Loucy (cell line): ENCODE results near the gene BCKDHB.
"Not testable (repeated sequence)": the region's sequence is repeated elsewhere in the genome, so short reads cannot be mapped to it uniquely, and the experiment has no call there.

Experiments
- H2AFZ ChIP-seq: fragments of 200-600 bp; sonication (generic); 2 replicates; pipeline ENCODE4 v1.6.0; 2016; ENCODE audit warnings: antibody characterized with exemption, mild to moderate bottlenecking, low read length, moderate library complexity
- H3F3A ChIP-seq: fragments of 200-600 bp; 2 replicates; pipeline ENCODE4 v1.6.0; 2016; ENCODE audit warnings: antibody characterized with exemption, low read depth, mild to moderate bottlenecking
- H3K27me3 ChIP-seq: fragments of 200-600 bp; sonication (generic); 2 replicates; pipeline ENCODE4 v1.6.1; 2014; ENCODE audit warnings: low read length, mild to moderate bottlenecking; ENCODE audit not compliant: insufficient read depth, poor library complexity, severe bottlenecking
- H3K36me3 ChIP-seq: fragments of 200-600 bp; sonication (generic); 2 replicates; pipeline ENCODE4 v1.6.1; 2016; ENCODE audit warnings: low read length; ENCODE audit not compliant: insufficient read depth
- H3K4me1 ChIP-seq: fragments of 200-600 bp; sonication (generic); 2 replicates; pipeline ENCODE4 v1.5.1; 2014; ENCODE audit warnings: low read length, mild to moderate bottlenecking; ENCODE audit not compliant: insufficient read depth, poor library complexity, severe bottlenecking
- H3K4me2 ChIP-seq: fragments of 200-600 bp; sonication (generic); 2 replicates; pipeline ENCODE4 v1.6.0; 2014; ENCODE audit warnings: antibody characterized with exemption, low read length, low read depth, mild to moderate bottlenecking; ENCODE audit not compliant: poor library complexity, severe bottlenecking
- H3K4me3 ChIP-seq: fragments of 200-600 bp; sonication (generic); 2 replicates; pipeline ENCODE4 v1.5.1; 2014; ENCODE audit warnings: low read length, mild to moderate bottlenecking, mixed read lengths; ENCODE audit not compliant: poor library complexity, severe bottlenecking
- H3K79me2 ChIP-seq: fragments of 200-600 bp; sonication (generic); 2 replicates; pipeline ENCODE4 v1.6.1; 2014; ENCODE audit warnings: low read length; ENCODE audit not compliant: insufficient read depth
- H3K9ac ChIP-seq: fragments of 200-600 bp; sonication (generic); 2 replicates; pipeline ENCODE4 v1.6.0; 2014; ENCODE audit warnings: mild to moderate bottlenecking, low read depth, low read length, moderate library complexity; ENCODE audit not compliant: poor library complexity, severe bottlenecking
- H3K9me2 ChIP-seq: fragments of 200-600 bp; sonication (generic); replicated peaks from 2 replicates; pipeline ENCODE4 v1.6.1; 2016; ENCODE audit warnings: low read depth, low read length, mixed read lengths
- H3K9me3 ChIP-seq: fragments of 200-600 bp; sonication (generic); 2 replicates; pipeline ENCODE4 v1.6.1; 2014; ENCODE audit warnings: mild to moderate bottlenecking, antibody characterized with exemption, low read length, low read depth; ENCODE audit not compliant: insufficient read depth
- H4K20me1 ChIP-seq: fragments of 200-600 bp; sonication (generic); 2 replicates; pipeline ENCODE4 v1.6.0; 2014; ENCODE audit warnings: antibody characterized with exemption, low read length, mild to moderate bottlenecking; ENCODE audit not compliant: insufficient read depth, poor library complexity, severe bottlenecking
- CTCF ChIP-seq: fragments of 200-600 bp; sonication (generic); conservative IDR thresholded peaks from 2 replicates; pipeline ENCODE4 v1.5.1; 2014; ENCODE audit warnings: mild to moderate bottlenecking, antibody characterized with exemption, low read length
- EZH2phosphoT487 ChIP-seq: fragments of 200-600 bp; IDR thresholded peaks from 2 replicates; pipeline ENCODE4 v1.6.1; 2018; ENCODE audit warnings: antibody characterized with exemption, mild to moderate bottlenecking, moderate library complexity, borderline replicate concordance

The BCKDHB gene

GRCh38 chr6:80209430-80209829 is 103.0 kb downstream of the BCKDHB start:
- TF ChIP-seq EZH2phosphoT487 (no peak), CTCF (no peak)
- Histone ChIP-seq H3F3A (no peaks in the 10 kb centered on the region), H4K20me1 (no peaks in the 10 kb centered on the region), H3K36me3 (no peaks in the 10 kb centered on the region), H3K4me3 (no peak overlapping the region), H3K9me2 (no peaks in the 10 kb centered on the region), H3K9ac (no peak overlapping the region), H3K4me1 (peaks cover 7% of the 10 kb centered on the region), H3K9me3 (no peaks in the 10 kb centered on the region), H3K79me2 (no peaks in the 10 kb centered on the region), H2AFZ (no peak overlapping the region), H3K27me3 (no peaks in the 10 kb centered on the region), H3K4me2 (no peak overlapping the region)

- no peaks in the 10 kb centered on the region for H3K79me2 ChIP-seq
- H3K27me3 ChIP-seq: no peaks in the 10 kb centered on the region
- no peak for TF ChIP-seq EZH2phosphoT487
- TF ChIP-seq CTCF: no peak
- no peak overlapping the region for H3K4me2 ChIP-seq
- no peaks in the 10 kb centered on the region for H3K9me3 ChIP-seq
- no peaks in the 10 kb centered on the region for H3K36me3 ChIP-seq
- peaks cover 7% of the 10 kb centered on the region for H3K4me1 ChIP-seq
- no peaks in the 10 kb centered on the region for H3F3A ChIP-seq
- H3K9ac ChIP-seq: no peak overlapping the region
- no peak overlapping the region for H3K4me3 ChIP-seq
- H4K20me1 ChIP-seq: no peaks in the 10 kb centered on the region
- H3K9me2 ChIP-seq: no peaks in the 10 kb centered on the region
- no peak overlapping the region for H2AFZ ChIP-seq
Observed at GRCh38 chr6:80210618-80211017, 104.1 kb downstream of the BCKDHB start.

GRCh38 chr6:80211286-80211685 is 104.8 kb downstream of the BCKDHB start:
- no peak overlapping the region for H3K4me3 ChIP-seq
- H3K9ac ChIP-seq: no peak overlapping the region
- H4K20me1 ChIP-seq: no peaks in the 10 kb centered on the region
- TF ChIP-seq EZH2phosphoT487: no peak
- TF ChIP-seq CTCF: no peak
- no peaks in the 10 kb centered on the region for H3K9me2 ChIP-seq
- no peaks in the 10 kb centered on the region for H3K79me2 ChIP-seq
- H3K4me1 ChIP-seq: peaks cover 7% of the 10 kb centered on the region
- H3K4me2 ChIP-seq: no peak overlapping the region
- no peaks in the 10 kb centered on the region for H3K36me3 ChIP-seq
- H3K9me3 ChIP-seq: no peaks in the 10 kb centered on the region
- H2AFZ ChIP-seq: no peak overlapping the region
- H3K27me3 ChIP-seq: no peaks in the 10 kb centered on the region
- H3F3A ChIP-seq: no peaks in the 10 kb centered on the region

- not testable (repeated sequence) for H3F3A ChIP-seq
Observed at GRCh38 chr6:80211890-80212289, 105.4 kb downstream of the BCKDHB start.

More at GRCh38 chr6:80211890-80212289, 105.4 kb downstream of the BCKDHB start:
- not testable (repeated sequence) for H3K9me3 ChIP-seq, H4K20me1 ChIP-seq, H3K36me3 ChIP-seq, H3K27me3 ChIP-seq, H3K4me3 ChIP-seq, H3K9ac ChIP-seq, H3K4me1 ChIP-seq, H3K4me2 ChIP-seq, H3K79me2 ChIP-seq, H3K9me2 ChIP-seq, H2AFZ ChIP-seq
